HG03139 (cell line): ENCODE data around the gene TTLL12.

Experiments
- ATAC-seq: cut with Tn5 transposase; IDR thresholded peaks from one replicate; pipeline ENCODE4 v1.9.1; 2021; ENCODE audit not compliant: unreplicated experiment

Gene TTLL12

GRCh38 chr22:43216738-43217137, 29.8 kb upstream of the TTLL12 start:
- no peak for ATAC-seq

- no peak for ATAC-seq
These were observed 27.0 kb upstream of the TTLL12 start for GRCh38 chr22:43213962-43214361.

- no peak for ATAC-seq
These were observed 26.1 kb upstream of the TTLL12 start for GRCh38 chr22:43213051-43213450.

- no peak for ATAC-seq
These were observed 25.6 kb upstream of the TTLL12 start for GRCh38 chr22:43212434-43212952.

- ATAC-seq, result no peak
These were observed 25.1 kb upstream of the TTLL12 start for GRCh38 chr22:43211941-43212433.

GRCh38 chr22:43210631-43211515, 23.9 kb upstream of the TTLL12 start:
- ATAC-seq, result no peak

- no peak for ATAC-seq
These were observed 23.0 kb upstream of the TTLL12 start for GRCh38 chr22:43209971-43210370.

GRCh38 chr22:43209523-43209890, 22.6 kb upstream of the TTLL12 start:
- ATAC-seq, result no peak

GRCh38 chr22:43208703-43209522, 22.0 kb upstream of the TTLL12 start:
- no peak for ATAC-seq

- no peak for ATAC-seq
These were observed 21.1 kb upstream of the TTLL12 start for GRCh38 chr22:43207849-43208702.

GRCh38 chr22:43207386-43207785, 20.5 kb upstream of the TTLL12 start:
- no peak for ATAC-seq

GRCh38 chr22:43206509-43207161, 19.7 kb upstream of the TTLL12 start:
- ATAC-seq, result no peak

GRCh38 chr22:43205748-43206508, 19.0 kb upstream of the TTLL12 start:
- no peak for ATAC-seq

- no peak for ATAC-seq
These were observed 18.3 kb upstream of the TTLL12 start for GRCh38 chr22:43205261-43205691.

GRCh38 chr22:43203471-43203981, 16.6 kb upstream of the TTLL12 start:
- ATAC-seq, result no peak

GRCh38 chr22:43202756-43203410, 15.9 kb upstream of the TTLL12 start:
- ATAC-seq, result no peak

- ATAC-seq, result no peak
These were observed 15.4 kb upstream of the TTLL12 start for GRCh38 chr22:43202326-43202725.

GRCh38 chr22:43201486-43202219, 14.7 kb upstream of the TTLL12 start:
- ATAC-seq, result no peak
